PC-3 (cell line): ENCODE data around the gene ZNF778.

Experiments
- EZH2 ChIP-seq: fragments of 300-600 bp; sonication (generic); IDR thresholded peaks from one replicate; pipeline ENCODE4 v1.6.1; 2017; ENCODE audit warnings: antibody characterized with exemption, mild to moderate bottlenecking, low read length; ENCODE audit not compliant: unreplicated experiment
- TF ChIP-seq, protein P1 (sequence below): fragments of 300-600 bp; sonication (generic); conservative IDR thresholded peaks from 2 replicates; pipeline ENCODE4 v1.5.1; 2017; ENCODE audit warnings: antibody characterized with exemption, low read depth, mild to moderate bottlenecking, low read length

DNA sequence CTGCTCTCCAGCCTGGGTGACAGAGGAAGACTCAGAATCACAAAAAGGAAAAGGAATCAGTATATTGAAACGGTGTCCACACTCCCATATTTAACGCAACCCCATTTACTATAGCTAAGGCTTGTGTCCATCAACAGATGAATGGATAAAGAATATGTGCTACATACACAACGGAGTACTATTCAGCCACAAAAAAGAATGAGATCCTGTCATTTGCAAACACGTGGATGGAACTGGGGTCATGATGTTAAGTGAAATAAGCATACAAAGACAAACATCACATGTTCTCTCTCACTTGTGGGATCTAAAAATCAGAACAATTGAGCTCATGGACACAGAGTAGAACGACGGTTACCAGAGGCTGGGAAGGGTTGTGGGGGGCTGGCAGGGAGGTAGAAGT, 55.1 kb downstream of the ZNF778 start:
- TF ChIP-seq, protein P1, sequence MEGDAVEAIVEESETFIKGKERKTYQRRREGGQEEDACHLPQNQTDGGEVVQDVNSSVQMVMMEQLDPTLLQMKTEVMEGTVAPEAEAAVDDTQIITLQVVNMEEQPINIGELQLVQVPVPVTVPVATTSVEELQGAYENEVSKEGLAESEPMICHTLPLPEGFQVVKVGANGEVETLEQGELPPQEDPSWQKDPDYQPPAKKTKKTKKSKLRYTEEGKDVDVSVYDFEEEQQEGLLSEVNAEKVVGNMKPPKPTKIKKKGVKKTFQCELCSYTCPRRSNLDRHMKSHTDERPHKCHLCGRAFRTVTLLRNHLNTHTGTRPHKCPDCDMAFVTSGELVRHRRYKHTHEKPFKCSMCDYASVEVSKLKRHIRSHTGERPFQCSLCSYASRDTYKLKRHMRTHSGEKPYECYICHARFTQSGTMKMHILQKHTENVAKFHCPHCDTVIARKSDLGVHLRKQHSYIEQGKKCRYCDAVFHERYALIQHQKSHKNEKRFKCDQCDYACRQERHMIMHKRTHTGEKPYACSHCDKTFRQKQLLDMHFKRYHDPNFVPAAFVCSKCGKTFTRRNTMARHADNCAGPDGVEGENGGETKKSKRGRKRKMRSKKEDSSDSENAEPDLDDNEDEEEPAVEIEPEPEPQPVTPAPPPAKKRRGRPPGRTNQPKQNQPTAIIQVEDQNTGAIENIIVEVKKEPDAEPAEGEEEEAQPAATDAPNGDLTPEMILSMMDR, result no peak
- TF ChIP-seq EZH2, result no peak
